ENCODE results near the gene EYA2. TPM values are rescaled to one million over a fixed set of nuclear protein-coding genes. Genes with fewer than 3 reads are reported as not detected.

EYA2 gene
- total RNA-seq, 3 donors from 2014 or later (not counting 1 experiment from before 2014, with no cell fraction given): 0.30 TPM; not detected in 2

GRCh38 chr20:47156301-47157137 lies 261.9 kb downstream of the EYA2 start:
- no peak for DNase-seq
- intact Hi-C loops (cut with micrococcal nuclease): no loop called here
- Mint-ChIP-seq H3K4me1 (no peaks in the 10 kb centered on the region), H3K4me3 (no peak overlapping the region), H3K27ac (no peak overlapping the region), H3K27me3 (ENCODE audit: low read depth in 2 of 2) (peaks cover 15 to 20% of the 10 kb centered on the region in 2 donors), H3K36me3 (no peaks in the 10 kb centered on the region), H3K9me3 (no peaks in the 10 kb centered on the region)
- no peak overlapping the region for H3K27ac ChIP-seq (ENCODE audit: low read length)
- no peaks in the 10 kb centered on the region for H3K36me3 ChIP-seq (ENCODE audit: control insufficient read depth, insufficient read depth, low read length)
- H3K4me3 ChIP-seq (ENCODE audit: low read length): no peak overlapping the region
- WGBS (ENCODE audit: insufficient coverage): 84% methylated on average over 10 of the region's 10 CpGs
- no peak for TF ChIP-seq CTCF (IDR thresholded peaks at IDR 0.05)
- no peak for ATAC-seq
- no peaks in the 10 kb centered on the region for H3K9me3 ChIP-seq (ENCODE audit: control insufficient read depth, insufficient read depth, low read length)
- H3K27me3 ChIP-seq (ENCODE audit: control insufficient read depth, insufficient read depth, low read length): no peaks in the 10 kb centered on the region
- no peaks in the 10 kb centered on the region for H3K4me1 ChIP-seq (ENCODE audit: control insufficient read depth, insufficient read depth, low read length)

- H3K27me3 Mint-ChIP-seq (ENCODE audit: low read depth in 2 of 2): peaks cover 9 to 15% of the 10 kb centered on the region in 2 donors
- TF ChIP-seq CTCF (IDR thresholded peaks at IDR 0.05): no peak
- DNase-seq (no peak), ATAC-seq (no peak)
- no peaks in the 10 kb centered on the region for H3K4me1 ChIP-seq (ENCODE audit: control insufficient read depth, insufficient read depth, low read length)
- H3K4me3 ChIP-seq (ENCODE audit: low read length): no peak overlapping the region
- no peaks in the 10 kb centered on the region for H3K9me3 ChIP-seq (ENCODE audit: control insufficient read depth, insufficient read depth, low read length)
- no peak overlapping the region for H3K27ac Mint-ChIP-seq
- H3K36me3 Mint-ChIP-seq: no peaks in the 10 kb centered on the region
- intact Hi-C loops (cut with micrococcal nuclease): no loop called here
- no peak overlapping the region for H3K27ac ChIP-seq (ENCODE audit: low read length)
- WGBS (ENCODE audit: insufficient coverage): 90% methylated on average over 5 of the region's 5 CpGs
- no peaks in the 10 kb centered on the region for H3K36me3 ChIP-seq (ENCODE audit: control insufficient read depth, insufficient read depth, low read length)
- no peaks in the 10 kb centered on the region for H3K4me1 Mint-ChIP-seq
- H3K4me3 Mint-ChIP-seq: no peak overlapping the region
- no peaks in the 10 kb centered on the region for H3K27me3 ChIP-seq (ENCODE audit: control insufficient read depth, insufficient read depth, low read length)
- no peaks in the 10 kb centered on the region for H3K9me3 Mint-ChIP-seq
These were observed 264.5 kb downstream of the EYA2 start for GRCh38 chr20:47159166-47159565.

DNA sequence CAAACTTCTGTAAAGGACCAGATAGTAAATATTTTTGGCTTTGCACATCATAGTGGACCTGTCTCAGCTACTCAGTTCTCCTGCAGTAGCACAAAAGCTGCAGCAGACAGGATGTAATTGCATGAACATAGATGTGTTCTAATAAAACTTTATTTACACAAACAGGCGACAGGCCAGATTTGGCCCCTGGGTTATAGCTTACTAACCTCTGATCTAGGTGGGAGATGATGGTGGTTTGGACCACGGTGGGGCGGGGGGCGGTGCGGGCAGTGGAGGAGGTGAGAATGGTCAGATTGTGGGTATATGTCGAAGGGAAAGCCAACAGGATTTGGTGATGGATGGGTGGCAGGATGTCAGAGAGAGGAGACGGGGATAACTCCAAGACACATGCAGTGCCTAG lies 265.6 kb downstream of the EYA2 start:
- H3K4me1 ChIP-seq (ENCODE audit: control insufficient read depth, insufficient read depth, low read length): no peaks in the 10 kb centered on the region
- intact Hi-C loops (cut with micrococcal nuclease): no loop called here
- 91% methylated on average over 7 of the region's 7 CpGs for WGBS (ENCODE audit: insufficient coverage)
- H3K36me3 ChIP-seq (ENCODE audit: control insufficient read depth, insufficient read depth, low read length): no peaks in the 10 kb centered on the region
- no peak for TF ChIP-seq CTCF (IDR thresholded peaks at IDR 0.05)
- H3K27ac ChIP-seq (ENCODE audit: low read length): no peak overlapping the region
- Mint-ChIP-seq H3K4me3 (no peak overlapping the region), H3K4me1 (no peaks in the 10 kb centered on the region), H3K27ac (no peak overlapping the region), H3K27me3 (ENCODE audit: low read depth in 2 of 2) (peaks cover 8 to 9% of the 10 kb centered on the region in 2 donors), H3K9me3 (no peaks in the 10 kb centered on the region), H3K36me3 (no peaks in the 10 kb centered on the region)
- H3K9me3 ChIP-seq (ENCODE audit: control insufficient read depth, insufficient read depth, low read length): no peaks in the 10 kb centered on the region
- ATAC-seq: no peak
- no peak for DNase-seq
- no peaks in the 10 kb centered on the region for H3K27me3 ChIP-seq (ENCODE audit: control insufficient read depth, insufficient read depth, low read length)
- no peak overlapping the region for H3K4me3 ChIP-seq (ENCODE audit: low read length)

DNA sequence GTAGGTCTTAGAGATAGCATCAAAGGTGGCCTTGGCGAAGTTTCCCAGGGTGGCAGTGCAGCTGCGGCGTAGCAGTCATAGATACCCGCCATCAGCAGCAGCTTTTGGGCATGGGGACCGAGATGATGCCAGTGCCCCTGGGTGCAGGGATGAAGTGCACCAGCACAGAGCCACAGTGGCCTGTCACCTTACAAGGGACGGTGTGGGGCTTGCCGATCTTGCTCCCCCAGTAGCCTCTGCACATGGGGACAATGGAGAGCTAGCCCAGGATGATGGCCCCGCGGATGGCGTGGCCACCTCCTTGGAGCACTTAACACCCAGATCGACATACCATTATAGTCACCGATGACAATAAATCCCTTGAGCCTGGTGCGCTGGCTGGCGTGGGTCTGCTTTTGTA lies 266.3 kb downstream of the EYA2 start:
- no peaks in the 10 kb centered on the region for H3K27me3 ChIP-seq (ENCODE audit: control insufficient read depth, insufficient read depth, low read length)
- H3K36me3 ChIP-seq (ENCODE audit: control insufficient read depth, insufficient read depth, low read length): no peaks in the 10 kb centered on the region
- no peaks in the 10 kb centered on the region for H3K4me1 Mint-ChIP-seq
- H3K27ac Mint-ChIP-seq: no peak overlapping the region
- H3K9me3 ChIP-seq (ENCODE audit: control insufficient read depth, insufficient read depth, low read length): no peaks in the 10 kb centered on the region
- H3K4me3 ChIP-seq (ENCODE audit: low read length): no peak overlapping the region
- H3K4me3 Mint-ChIP-seq: no peak overlapping the region
- no peaks in the 10 kb centered on the region for H3K4me1 ChIP-seq (ENCODE audit: control insufficient read depth, insufficient read depth, low read length)
- H3K36me3 Mint-ChIP-seq: no peaks in the 10 kb centered on the region
- WGBS (ENCODE audit: insufficient coverage): 93% methylated on average over 14 of the region's 14 CpGs
- H3K27me3 Mint-ChIP-seq (ENCODE audit: low read depth in 2 of 2): peaks cover 8 to 9% of the 10 kb centered on the region in 2 donors
- H3K9me3 Mint-ChIP-seq: no peaks in the 10 kb centered on the region
- DNase-seq (no peak), ATAC-seq (no peak)
- no peak for TF ChIP-seq CTCF (IDR thresholded peaks at IDR 0.05)
- intact Hi-C loops (cut with micrococcal nuclease): no loop called here
- H3K27ac ChIP-seq (ENCODE audit: low read length): no peak overlapping the region

Measured in natural killer cell (primary cell).